ENCODE measurements around the gene LNP1.

DNA sequence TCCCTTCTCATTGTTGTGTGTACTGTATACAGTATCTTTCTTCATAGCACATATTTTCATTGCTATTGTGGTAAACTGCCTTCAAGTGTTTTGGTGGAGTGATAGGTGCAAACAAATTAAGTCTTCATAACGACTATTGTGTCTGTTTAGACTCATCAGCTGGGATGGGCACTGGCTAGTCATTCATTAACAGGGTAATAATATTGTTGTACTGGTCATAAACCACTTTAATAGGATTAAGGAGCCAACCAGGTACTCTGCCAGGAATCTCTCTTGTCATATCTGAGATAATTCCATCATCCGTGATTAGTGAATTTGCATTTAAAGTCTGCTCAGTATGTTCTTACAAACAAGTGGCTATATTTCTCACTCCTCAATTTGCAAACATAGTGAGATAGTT, 80.8 kb downstream of the LNP1 start:
- TF ChIP-seq, protein P1, sequence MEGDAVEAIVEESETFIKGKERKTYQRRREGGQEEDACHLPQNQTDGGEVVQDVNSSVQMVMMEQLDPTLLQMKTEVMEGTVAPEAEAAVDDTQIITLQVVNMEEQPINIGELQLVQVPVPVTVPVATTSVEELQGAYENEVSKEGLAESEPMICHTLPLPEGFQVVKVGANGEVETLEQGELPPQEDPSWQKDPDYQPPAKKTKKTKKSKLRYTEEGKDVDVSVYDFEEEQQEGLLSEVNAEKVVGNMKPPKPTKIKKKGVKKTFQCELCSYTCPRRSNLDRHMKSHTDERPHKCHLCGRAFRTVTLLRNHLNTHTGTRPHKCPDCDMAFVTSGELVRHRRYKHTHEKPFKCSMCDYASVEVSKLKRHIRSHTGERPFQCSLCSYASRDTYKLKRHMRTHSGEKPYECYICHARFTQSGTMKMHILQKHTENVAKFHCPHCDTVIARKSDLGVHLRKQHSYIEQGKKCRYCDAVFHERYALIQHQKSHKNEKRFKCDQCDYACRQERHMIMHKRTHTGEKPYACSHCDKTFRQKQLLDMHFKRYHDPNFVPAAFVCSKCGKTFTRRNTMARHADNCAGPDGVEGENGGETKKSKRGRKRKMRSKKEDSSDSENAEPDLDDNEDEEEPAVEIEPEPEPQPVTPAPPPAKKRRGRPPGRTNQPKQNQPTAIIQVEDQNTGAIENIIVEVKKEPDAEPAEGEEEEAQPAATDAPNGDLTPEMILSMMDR (IDR thresholded peaks at IDR 0.05): no peak
- no peak for TF ChIP-seq POLR2A (IDR thresholded peaks at IDR 0.05)
- no peak for TF ChIP-seq EP300 (IDR thresholded peaks at IDR 0.05)

All from ovary (tissue), 3 donors.